H1 (cell line): ENCODE data around the gene MRS2. TPM values are rescaled to one million over a fixed set of nuclear protein-coding genes. Genes with fewer than 3 reads are reported as not detected.

Experiments used
- CTCF ChIA-PET: fragments of 300-600 bp; sonication (Branson Sonifier 250); formaldehyde crosslinking; loops from one replicate; lab custom pipeline; 2021; ENCODE audit not compliant: partially characterized antibody; lab: Charles Lee
- POLR2A ChIA-PET: fragments of 300-600 bp; sonication (Branson Sonifier 250); formaldehyde crosslinking; loops from one replicate; lab custom pipeline; 2021; ENCODE audit warnings: inconsistent platforms; ENCODE audit not compliant: partially characterized antibody; lab: Charles Lee
- DNase-seq, 2 experiments: peaks; one replicate each; pipeline versions ENCODE4 v3.0.0 to v3.0.0-alpha.2; 2010 to 2022; ENCODE audit warnings: low spot score in 2 of 2, low read depth in 1 of 2, mixed read lengths in 1 of 2
- FAIRE-seq: peaks from 2 replicates; lab custom pipeline; 2011; peaks lifted over from hg19 to GRCh38; lab: Jason Lieb, UNC
- H2AFZ ChIP-seq: 2 replicates; pipeline ENCODE4 v1.8.1; 2012; ENCODE audit warnings: low read length, inconsistent platforms
- H2AK5ac ChIP-seq: 2 replicates; pipeline ENCODE4 v1.6.1; 2013; ENCODE audit warnings: low read depth, low read length
- H2BK120ac ChIP-seq: replicated peaks from 2 replicates; pipeline ENCODE3; 2013; ENCODE audit warnings: low read depth, low read length, inconsistent platforms
- H2BK12ac ChIP-seq: 2 replicates; pipeline ENCODE4 v1.6.1; 2013; ENCODE audit warnings: low read depth, low read length
- H2BK15ac ChIP-seq: 2 replicates; pipeline ENCODE4 v1.6.1; 2013; ENCODE audit warnings: low read length
- H2BK20ac ChIP-seq: 2 replicates; pipeline ENCODE4 v1.6.1; 2013; ENCODE audit warnings: low read length
- H2BK5ac ChIP-seq: 2 replicates; pipeline ENCODE4 v1.6.1; 2013; ENCODE audit warnings: low read depth, low read length
- H3K14ac ChIP-seq: 2 replicates; pipeline ENCODE4 v1.6.1; 2013; ENCODE audit warnings: inconsistent platforms; ENCODE audit not compliant: insufficient read length
- H3K18ac ChIP-seq: 2 replicates; pipeline ENCODE4 v1.6.1; 2013; ENCODE audit warnings: low read length; ENCODE audit errors: extremely low read depth
- H3K23ac ChIP-seq: 2 replicates; pipeline ENCODE4 v1.6.1; 2013; ENCODE audit warnings: inconsistent platforms; ENCODE audit not compliant: insufficient read length
- H3K23me2 ChIP-seq: 2 replicates; pipeline ENCODE4 v1.6.1; 2013; ENCODE audit warnings: low read depth, low read length
- H3K27ac ChIP-seq: 2 replicates; pipeline ENCODE4 v1.6.1; 2011; ENCODE audit warnings: low read depth, low read length, inconsistent platforms
- H3K27me3 ChIP-seq, 4 experiments: replicated peaks in 1 of 4; 1 replicate in 1 of 4; 2 replicates in 3 of 4; pipeline versions ENCODE4 v1.6.1 to v1.8.1; 2011 to 2013; ENCODE audit warnings: low read length in 3 of 4, mild to moderate bottlenecking in 3 of 4, inconsistent platforms in 2 of 4, mixed read lengths in 2 of 4, moderate library complexity in 1 of 4; ENCODE audit not compliant: control insufficient read depth in 3 of 4, insufficient read depth in 3 of 4; ENCODE audit errors: extremely low read depth in 1 of 4
- H3K36me3 ChIP-seq, 4 experiments: 2 replicates each; pipeline versions ENCODE4 v1.6.1 to v1.8.1; 2011 to 2013; ENCODE audit warnings: mild to moderate bottlenecking in 4 of 4, low read length in 3 of 4, moderate library complexity in 2 of 4, control low read depth in 1 of 4, inconsistent platforms in 1 of 4; ENCODE audit not compliant: insufficient read depth in 4 of 4, control insufficient read depth in 2 of 4
- H3K4ac ChIP-seq: replicated peaks from 2 replicates; pipeline ENCODE3; 2013; ENCODE audit warnings: low read length, low read depth, mixed read lengths, inconsistent platforms; ENCODE audit not compliant: insufficient read length
- H3K4me1 ChIP-seq, 4 experiments: replicated peaks in 1 of 4; 1 replicate in 1 of 4; 2 replicates in 3 of 4; pipeline versions ENCODE4 v1.6.1 to v1.8.1; 2011 to 2013; ENCODE audit warnings: low read length in 3 of 4, inconsistent platforms in 2 of 4, mixed read lengths in 1 of 4; ENCODE audit not compliant: insufficient read depth in 4 of 4, control insufficient read depth in 3 of 4
- H3K4me2 ChIP-seq, 2 experiments: 2 replicates each; pipeline versions ENCODE4 v1.6.1 to v1.8.1; 2011 to 2013; ENCODE audit warnings: low read depth in 2 of 2, low read length in 2 of 2, control low read depth in 1 of 2, inconsistent platforms in 1 of 2, mild to moderate bottlenecking in 1 of 2; ENCODE audit not compliant: insufficient read depth in 1 of 2
- H3K4me3 ChIP-seq, 4 experiments: fragments of 200-600, 300-600 bp in 1 of 4; sonication (generic), shearing (Covaris generic), sonication (Bioruptor Twin) in 1 of 4; 2 replicates each; pipeline versions ENCODE4 v1.5.1 to v1.8.1; 2011 to 2016; ENCODE audit warnings: low read length in 4 of 4, low read depth in 3 of 4, control low read depth in 2 of 4, inconsistent platforms in 2 of 4, mild to moderate bottlenecking in 2 of 4, mixed read lengths in 1 of 4, moderate library complexity in 1 of 4; ENCODE audit not compliant: insufficient read depth in 2 of 4; ENCODE audit errors: extremely low read depth in 1 of 4
- H3K56ac ChIP-seq: replicated peaks from 2 replicates; pipeline ENCODE3; 2013; ENCODE audit warnings: low read depth, mild to moderate bottlenecking, mixed read lengths, low read length, inconsistent platforms; ENCODE audit not compliant: insufficient read length
- H3K79me1 ChIP-seq: 2 replicates; pipeline ENCODE4 v1.6.1; 2013; ENCODE audit warnings: low read depth, low read length, control low read depth
- H3K79me2 ChIP-seq, 2 experiments: 2 replicates each; pipeline versions ENCODE4 v1.6.1 to v1.8.1; 2012 to 2013; ENCODE audit warnings: low read length in 2 of 2, mild to moderate bottlenecking in 2 of 2, inconsistent platforms in 1 of 2; ENCODE audit not compliant: insufficient read depth in 2 of 2, control insufficient read depth in 1 of 2
- H3K9ac ChIP-seq, 4 experiments: replicated peaks in 1 of 4; 1 replicate in 1 of 4; 2 replicates in 3 of 4; pipeline versions ENCODE4 v1.6.1 to v1.8.1; 2011 to 2013; ENCODE audit warnings: low read depth in 3 of 4, low read length in 3 of 4, control low read depth in 2 of 4, mild to moderate bottlenecking in 2 of 4, moderate library complexity in 2 of 4, inconsistent platforms in 1 of 4; ENCODE audit errors: extremely low read depth in 1 of 4
- H3K9me3 ChIP-seq, 2 experiments: 2 replicates each; pipeline versions ENCODE4 v1.6.1 to v1.8.1; 2012 to 2013; ENCODE audit warnings: mild to moderate bottlenecking in 2 of 2, moderate library complexity in 2 of 2, control low read depth in 1 of 2, inconsistent platforms in 1 of 2, low read depth in 1 of 2, low read length in 1 of 2, mixed read lengths in 1 of 2; ENCODE audit not compliant: insufficient read depth in 2 of 2
- H4K20me1 ChIP-seq, 2 experiments: replicated peaks in 1 of 2; 2 replicates each; pipeline versions ENCODE3 to v1.8.1; 2011 to 2013; ENCODE audit warnings: inconsistent platforms in 2 of 2, low read length in 2 of 2, mild to moderate bottlenecking in 1 of 2; ENCODE audit not compliant: insufficient read depth in 2 of 2, control insufficient read depth in 1 of 2
- H4K5ac ChIP-seq: 2 replicates; pipeline ENCODE4 v1.6.1; 2013; ENCODE audit warnings: low read length, low read depth, mixed read lengths, inconsistent platforms; ENCODE audit not compliant: insufficient read length
- H4K8ac ChIP-seq: 2 replicates; pipeline ENCODE4 v1.8.0; 2013; ENCODE audit warnings: mild to moderate bottlenecking, moderate library complexity, low read length, inconsistent platforms; ENCODE audit not compliant: insufficient read depth; ENCODE audit errors: extremely low read depth
- H4K91ac ChIP-seq: replicated peaks from 2 replicates; pipeline ENCODE3; 2013; ENCODE audit warnings: low read length, mixed read lengths, inconsistent platforms; ENCODE audit not compliant: insufficient read length
- CHD1 ChIP-seq: IDR thresholded peaks from 2 replicates; pipeline ENCODE4 v1.6.1; 2012; ENCODE audit warnings: low read depth, low read length, improper control_type of control experiment
- HDAC2 ChIP-seq, 2 experiments: fragments of 300-600 bp in 1 of 2; sonication (generic) in 1 of 2; IDR thresholded peaks; 2 replicates each; pipeline ENCODE4 v1.6.1; 2011 to 2012; ENCODE audit warnings: low read depth in 2 of 2, low read length in 2 of 2, mild to moderate bottlenecking in 2 of 2, moderate library complexity in 2 of 2, borderline replicate concordance in 1 of 2, inconsistent platforms in 1 of 2
- KDM4A ChIP-seq: IDR thresholded peaks from one replicate; pipeline ENCODE4 v1.7.1; 2012; ENCODE audit warnings: low read depth, mild to moderate bottlenecking, moderate library complexity, low read length, inconsistent platforms; ENCODE audit not compliant: severe bottlenecking
- polyA plus RNA-seq, 7 experiments: library from polyadenylated mRNA; depleted of rRNA in 3 of 7; stranded (reverse) in 5 of 7; unstranded in 2 of 7; fragments of >200 nt in 5 of 7; fragments of 200-250 nt in 2 of 7; gene quantifications; 1 replicate in 5 of 7; 2 replicates in 1 of 7; 4 replicates in 1 of 7; pipeline versions ENCODE4 v1.2.1 to v1.2.3, GENCODE V29; 2011 to 2013; ENCODE audit warnings: missing spikeins in 2 of 7, mixed read lengths in 2 of 7
- total RNA-seq: library from RNA; stranded (reverse); fragmentation: NEBNext Ultra II Directional; extraction: Animal tissue kit (Norgen Biotek cat#: 25700); gene quantifications from 2 replicates; pipeline ENCODE4 v1.2.1, GENCODE V29; 2021

The MRS2 gene
- total and polyA plus RNA-seq, 2 of the 8 experiments (the other 6 are each of a cell fraction or from before 2014, with no cell fraction given): 51.2 to 67.5 TPM

- DNase-seq (no peak), FAIRE-seq (no peak)
- POLR2A ChIA-PET: no interaction called here
- Histone ChIP-seq H2BK120ac (no peak overlapping the region), H3K18ac (no peak overlapping the region), H4K20me1 (no peaks in the 10 kb centered on the region), H3K4me2 (no peak overlapping the region), H2BK15ac (no peak overlapping the region), H2AK5ac (no peak overlapping the region), H4K91ac (no peak overlapping the region), H3K14ac (no peak overlapping the region), H2BK12ac (no peak overlapping the region), H3K56ac (no peak overlapping the region), H3K27me3 (no peaks in the 10 kb centered on the region), H4K8ac (no peak overlapping the region), H3K4ac (no peak overlapping the region), H3K36me3 (no peaks in the 10 kb centered on the region), H3K23me2 (no peaks in the 10 kb centered on the region), H2AFZ (no peak overlapping the region), H4K5ac (no peak overlapping the region), H3K4me3 (no peak overlapping the region), H3K9me3 (no peaks in the 10 kb centered on the region; a peak in 1 of 4 replicates), H2BK5ac (no peak overlapping the region), H3K79me2 (no peaks in the 10 kb centered on the region), H3K9ac (no peak overlapping the region), H2BK20ac (no peak overlapping the region), H3K79me1 (no peaks in the 10 kb centered on the region), H3K27ac (no peak overlapping the region), H3K23ac (no peak overlapping the region), H3K4me1 (no peaks in the 10 kb centered on the region)
- CTCF ChIA-PET: interaction anchor here (1.1 kb wide), 1 partner anchor 54 kb away, joined by 3 read pairs; no protein-coding TSS in a partner anchor
- TF ChIP-seq HDAC2 (IDR thresholded peaks at IDR 0.05; ENCODE audit: borderline replicate concordance in 1 of 2, low read depth in 2 of 2, low read length in 2 of 2) (no peak), KDM4A (no peak), CHD1 (no peak)
Observed at GRCh38 chr6:24472181-24472580, 69.4 kb downstream of the MRS2 start.
